Urinary bladder (tissue), 4 donors: ENCODE data around the gene FAM135A. TPM values are rescaled to one million over a fixed set of nuclear protein-coding genes. Genes with fewer than 3 reads are reported as not detected.
A peak's percentile ranks its signal among the peaks of the same experiment; 100 is the strongest.
"Not testable (repeated sequence)": the region's sequence is repeated elsewhere in the genome, so short reads cannot be mapped to it uniquely, and the experiment has no call there.

Experiments
- DNase-seq: peaks from one replicate; pipeline ENCODE4 v3.0.0-alpha.2; 2015; ENCODE audit errors: extremely low spot score
- H3K27ac ChIP-seq: one replicate; pipeline ENCODE4 v1.5.1; 2013; ENCODE audit warnings: low read depth, mild to moderate bottlenecking, moderate library complexity
- H3K36me3 ChIP-seq: one replicate; pipeline ENCODE4 v1.6.1; 2013; ENCODE audit warnings: mild to moderate bottlenecking, moderate library complexity; ENCODE audit not compliant: insufficient read depth
- H3K4me1 ChIP-seq: one replicate; pipeline ENCODE4 v1.6.1; 2013; ENCODE audit warnings: mild to moderate bottlenecking, moderate library complexity; ENCODE audit not compliant: insufficient read depth
- H3K4me3 ChIP-seq: one replicate; pipeline ENCODE4 v1.5.1; 2013; ENCODE audit warnings: low read depth, low read length
- WGBS: extraction: QIAGEN DNeasy Blood & Tissue Kit; methylation state at CpG from one replicate; pipeline ENCODE4 v1.1.7; 2013; 5-methylcytosine and 5-hydroxymethylcytosine counted together
- polyA plus RNA-seq: library from polyadenylated mRNA; stranded (reverse); fragments of 200-250 nt; gene quantifications from one replicate; pipeline ENCODE4 v1.2.3, GENCODE V29; 2013
- total RNA-seq: library from RNA; depleted of rRNA; stranded (reverse); fragments of >200 nt; gene quantifications from one replicate; pipeline ENCODE4 v1.2.3, GENCODE V29; 2014
- donor health status: healthy with polysubstance abuse.
- donor health status: healthy.

The FAM135A gene
- total and polyA plus RNA-seq, 2 donors: 10.3 to 100 TPM

DNA sequence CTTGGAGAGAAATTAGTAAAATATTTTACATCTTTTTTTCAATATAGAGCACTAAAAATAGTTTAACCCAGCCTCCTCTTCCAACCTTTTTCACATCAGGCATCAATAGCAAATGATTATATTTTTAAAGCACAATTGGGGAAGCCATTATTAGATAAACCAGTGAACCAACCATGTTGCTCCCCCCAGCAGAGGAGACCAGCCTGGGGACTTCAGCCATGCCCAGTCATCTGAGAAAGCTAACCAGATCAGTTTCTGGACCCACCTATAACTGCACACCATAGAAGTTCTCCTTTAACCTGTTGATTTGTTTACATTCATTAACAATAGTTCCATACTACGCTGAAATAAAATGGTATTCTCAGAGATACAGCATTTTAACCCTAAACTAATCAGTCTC is 139.7 kb downstream of the FAM135A start:
- Histone ChIP-seq H3K4me3 (no peak overlapping the region), H3K36me3 (no peaks in the 10 kb centered on the region), H3K27ac (no peak overlapping the region), H3K4me1 (no peaks in the 10 kb centered on the region)
- DNase-seq: no peak
- WGBS: 89% methylated on average over 1 of the region's 1 CpG

DNA sequence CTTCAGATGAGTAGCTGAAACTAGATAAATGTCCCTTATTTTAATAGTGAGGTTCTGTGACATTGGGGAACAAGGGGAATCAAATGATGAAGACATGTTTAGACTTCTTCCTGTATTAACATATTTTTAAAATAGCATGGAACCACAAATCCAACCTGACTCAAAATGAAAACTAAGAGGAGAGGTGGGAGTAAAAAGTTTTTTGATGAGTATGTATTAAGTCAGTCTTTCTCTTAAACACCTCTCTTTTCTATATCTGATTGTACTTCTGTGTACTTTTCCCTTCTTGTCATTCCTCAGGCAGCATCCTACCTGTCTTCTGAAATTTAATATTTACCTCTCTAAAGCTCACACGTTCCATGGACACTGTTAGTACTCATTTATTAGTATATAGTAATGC is 144.7 kb downstream of the FAM135A start:
- no peaks in the 10 kb centered on the region for H3K4me1 ChIP-seq
- WGBS: 75% methylated on average over 1 of the region's 1 CpG
- H3K4me3 ChIP-seq: no peak overlapping the region
- H3K27ac ChIP-seq: no peak overlapping the region
- no peaks in the 10 kb centered on the region for H3K36me3 ChIP-seq
- no peak for DNase-seq

DNA sequence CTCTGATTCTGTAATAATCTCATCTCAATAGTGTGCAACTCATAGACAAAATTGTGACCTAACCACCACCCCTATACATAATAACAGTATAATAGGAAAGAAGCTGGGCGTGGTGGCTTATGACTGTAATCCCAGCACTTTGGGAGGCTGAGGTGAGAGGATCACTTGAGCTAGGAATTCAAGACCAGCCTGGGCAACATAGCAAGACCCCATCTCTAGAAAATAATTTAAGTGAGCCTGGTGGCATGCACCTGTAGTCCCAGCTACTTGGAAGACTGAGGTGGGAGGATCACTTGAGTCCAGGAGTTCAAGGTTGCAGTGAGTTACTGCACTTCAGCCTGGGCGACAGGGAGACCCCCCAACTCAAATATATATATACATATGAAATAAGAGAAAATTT is 149.1 kb downstream of the FAM135A start:
- 67% methylated on average over 2 of the region's 2 CpGs for WGBS
- not testable (repeated sequence) for H3K27ac ChIP-seq, DNase-seq, H3K36me3 ChIP-seq, H3K4me1 ChIP-seq, H3K4me3 ChIP-seq

DNA sequence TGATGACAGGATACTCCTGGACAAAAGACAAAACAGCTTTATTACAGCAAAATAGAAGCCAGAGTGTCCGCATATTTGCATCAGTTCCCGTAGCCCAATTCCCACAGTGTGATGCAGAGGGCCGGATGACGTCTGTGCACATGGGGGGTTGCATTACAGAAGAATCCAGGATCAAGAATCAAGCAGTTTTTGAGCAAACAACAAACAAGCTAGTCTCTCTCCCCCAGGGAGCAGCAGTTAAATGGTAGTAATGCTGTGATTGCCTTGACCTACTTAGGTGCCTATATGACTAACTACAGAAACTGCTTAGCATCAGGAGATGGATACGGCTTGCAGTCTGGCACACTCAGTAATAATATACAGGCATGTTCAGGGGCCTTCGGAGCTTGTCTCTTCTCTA is 150.2 kb downstream of the FAM135A start:
- Histone ChIP-seq H3K4me1 (no peaks in the 10 kb centered on the region), H3K4me3 (no peak overlapping the region), H3K27ac (no peak overlapping the region), H3K36me3 (no peaks in the 10 kb centered on the region)
- no peak for DNase-seq
- WGBS: 55% methylated on average over 6 of the region's 6 CpGs

DNA sequence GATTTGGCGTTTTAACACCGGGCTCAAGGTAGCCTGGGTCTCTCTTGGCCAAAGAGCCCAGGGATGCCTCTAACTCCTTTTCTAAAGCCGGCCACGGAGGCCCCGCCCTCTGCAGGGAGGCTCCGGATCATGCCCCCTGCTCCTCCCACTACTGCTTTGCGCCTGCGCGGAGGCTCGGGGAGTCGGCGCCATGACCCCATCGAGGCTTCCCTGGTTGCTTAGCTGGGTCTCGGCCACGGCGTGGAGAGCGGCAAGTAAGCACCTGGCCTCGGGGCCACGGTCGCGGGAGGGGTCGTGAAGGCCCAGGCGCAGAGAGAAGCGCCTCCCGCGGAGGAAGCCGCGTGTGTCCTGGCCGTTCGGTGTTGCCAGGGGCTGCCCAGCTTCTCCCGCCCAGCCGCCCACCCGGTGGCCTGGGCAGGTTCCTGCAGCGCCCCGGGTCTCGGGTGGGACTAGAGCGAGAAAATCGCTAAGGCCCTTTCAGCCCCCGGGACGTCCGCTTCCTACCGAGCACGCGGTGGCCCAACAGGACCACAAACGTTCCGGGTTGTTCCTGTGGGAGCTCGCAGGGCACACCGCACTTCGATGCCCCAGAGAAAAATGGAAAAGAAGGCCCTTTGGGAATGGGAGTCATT is 153.6 kb downstream of the FAM135A start, which contains the start of gene SDHAF4:
Gene SDHAF4 (plus strand): TSS at position 180 of the 632 bp plus-strand sequence. CDS start 11 bp downstream, at position 191.
- Histone ChIP-seq H3K4me1 (no peaks in the 10 kb centered on the region), H3K4me3 (peak within 1 kb of the TSS; percentile 79), H3K36me3 (no peaks in the 10 kb centered on the region), H3K27ac (peak within 1 kb of the TSS; percentile 90)
- WGBS: under 1% methylated on average over 49 of the region's 49 CpGs
- DNase-seq: peak; percentile 66

DNA sequence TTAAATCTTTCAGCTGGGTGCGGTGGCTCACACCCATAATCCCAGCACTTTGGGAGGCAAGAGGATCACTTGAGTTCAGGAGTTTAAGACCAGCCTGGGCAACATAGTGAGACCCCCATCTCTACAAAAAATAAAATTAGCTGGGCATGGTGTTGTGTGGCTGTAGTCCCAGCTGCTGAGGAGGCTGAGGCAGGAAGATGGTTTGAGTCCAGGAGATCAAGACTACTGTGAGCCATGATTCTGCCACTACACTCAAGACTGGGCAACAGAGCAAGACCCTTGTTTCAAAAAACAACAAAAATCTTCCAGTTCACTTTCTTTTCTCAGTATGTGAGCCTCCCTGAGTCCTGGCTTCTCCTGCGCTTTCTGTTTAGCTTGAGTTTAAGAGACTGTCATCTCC is 161.3 kb downstream of the FAM135A start:
- Histone ChIP-seq H3K4me3 (no peak overlapping the region), H3K27ac (no peak overlapping the region), H3K4me1 (no peaks in the 10 kb centered on the region), H3K36me3 (no peaks in the 10 kb centered on the region)
- DNase-seq: no peak
- WGBS: 98% methylated on average over 2 of the region's 2 CpGs

DNA sequence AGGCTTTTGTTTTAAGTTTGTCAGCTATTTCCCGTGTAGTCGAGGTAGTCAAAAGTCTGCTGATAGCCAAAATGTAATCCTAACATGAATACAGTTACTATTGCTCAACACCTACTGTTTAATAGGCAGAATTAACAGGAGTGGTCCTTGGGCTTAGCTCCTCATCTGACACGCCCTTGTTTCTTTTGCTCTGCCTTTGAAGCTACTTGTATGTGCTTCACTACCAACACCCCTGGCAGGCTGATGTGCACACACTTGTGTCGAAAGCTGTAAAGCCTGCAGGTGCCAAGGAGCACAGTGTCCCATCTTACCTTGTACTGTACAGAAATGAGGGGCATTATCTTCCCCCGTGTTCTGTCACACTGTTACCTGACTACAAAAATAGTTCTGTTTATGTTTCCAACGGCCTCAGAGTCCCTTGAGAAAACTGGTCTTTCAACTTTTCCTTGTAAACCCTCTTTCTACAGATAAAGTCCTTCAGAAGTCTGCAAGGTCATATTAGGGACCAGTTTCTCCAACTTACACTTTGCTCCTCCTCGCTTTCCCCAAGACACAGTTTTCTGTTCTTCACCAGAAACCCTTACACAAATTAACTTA is 162.7 kb downstream of the FAM135A start:
- H3K36me3 ChIP-seq: peaks cover 3% of the 10 kb centered on the region
- H3K4me3 ChIP-seq: no peak overlapping the region
- no peaks in the 10 kb centered on the region for H3K4me1 ChIP-seq
- no peak overlapping the region for H3K27ac ChIP-seq
- no peak for DNase-seq
- WGBS: 56% methylated on average over 7 of the region's 7 CpGs

DNA sequence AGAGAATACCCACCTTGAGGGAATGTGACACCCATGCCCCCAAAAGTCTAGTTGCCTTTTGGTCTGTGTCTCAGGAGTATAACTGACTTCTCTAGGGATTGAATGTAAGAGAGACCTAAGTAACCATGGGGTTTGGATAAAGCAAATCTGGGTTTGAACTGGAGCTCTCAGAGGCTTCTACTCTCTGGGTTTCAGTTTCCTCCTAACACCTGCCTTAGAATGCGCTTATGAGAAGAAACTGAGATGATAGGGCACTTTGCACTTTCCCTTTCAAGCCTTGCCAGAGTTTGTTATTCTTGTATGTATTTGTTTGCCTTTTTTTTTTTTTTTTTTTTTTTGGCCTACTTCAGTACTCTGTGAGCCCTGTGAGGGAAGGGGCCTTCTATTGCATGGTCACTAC is 172.8 kb downstream of the FAM135A start:
- Histone ChIP-seq H3K4me1 (no peaks in the 10 kb centered on the region), H3K36me3 (peaks cover 6% of the 10 kb centered on the region), H3K27ac (no peak overlapping the region), H3K4me3 (no peak overlapping the region)
- 92% methylated on average over 1 of the region's 1 CpG for WGBS
- DNase-seq: no peak

DNA sequence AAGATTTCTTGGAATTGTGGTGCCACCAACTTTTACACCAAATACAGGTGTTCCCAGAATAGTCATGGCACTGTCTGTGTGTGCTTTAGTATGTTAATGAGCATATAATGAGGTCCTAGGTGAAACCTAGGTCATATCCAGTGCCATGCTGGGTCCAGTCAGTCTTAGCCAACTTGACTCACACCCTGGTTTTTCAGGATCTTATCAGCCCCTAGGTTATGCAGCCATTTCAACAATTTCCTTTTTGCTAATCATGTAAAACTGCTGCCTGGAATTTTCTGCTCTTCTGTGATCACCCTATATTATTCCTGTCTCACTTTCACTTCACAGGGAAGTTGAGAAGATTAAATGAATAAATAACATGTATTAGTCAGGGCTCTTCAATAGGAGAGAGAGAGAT is 177.1 kb downstream of the FAM135A start:
- Histone ChIP-seq H3K4me1 (no peaks in the 10 kb centered on the region), H3K36me3 (peaks cover 1% of the 10 kb centered on the region), H3K27ac (no peak overlapping the region), H3K4me3 (no peak overlapping the region)
- DNase-seq: no peak

DNA sequence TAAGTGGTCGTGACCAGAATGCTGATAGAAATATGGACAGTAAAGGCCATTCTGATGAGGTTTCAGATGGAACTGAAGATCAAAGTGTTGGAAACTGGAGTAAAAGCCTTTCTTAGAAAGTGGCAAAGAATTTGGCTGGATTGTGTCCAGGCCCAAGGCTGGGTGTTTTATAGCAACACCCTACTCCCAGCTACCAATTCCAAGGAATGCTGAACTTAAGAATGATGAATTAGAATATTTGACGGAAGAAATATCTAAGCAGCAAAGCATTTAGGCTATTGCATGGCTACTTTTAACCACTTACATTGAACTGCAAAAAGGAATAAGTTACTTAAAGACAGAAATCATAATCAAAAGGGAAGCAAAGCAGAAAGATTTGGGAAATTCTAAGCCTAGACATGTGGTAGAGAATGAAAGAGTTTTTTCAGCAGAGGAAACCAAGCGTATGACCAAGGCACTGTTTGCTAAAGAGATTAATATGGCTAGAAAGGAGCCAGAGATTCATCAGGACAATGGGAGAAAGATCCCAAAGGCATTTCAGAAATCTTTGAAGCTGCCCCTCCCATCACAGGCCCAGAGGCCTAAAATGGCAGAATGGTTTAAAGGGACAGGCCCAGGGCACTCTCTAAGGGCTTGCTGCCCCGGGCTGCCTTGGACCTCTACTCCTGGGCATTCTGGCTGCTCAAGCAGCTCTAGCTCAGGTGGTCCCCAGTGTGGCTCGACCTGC is 179.2 kb downstream of the FAM135A start:
- WGBS: 69% methylated on average over 5 of the region's 5 CpGs
- no peak overlapping the region for H3K4me3 ChIP-seq
- H3K36me3 ChIP-seq: peaks cover 1% of the 10 kb centered on the region
- H3K4me1 ChIP-seq: no peaks in the 10 kb centered on the region
- no peak for DNase-seq
- H3K27ac ChIP-seq: no peak overlapping the region

DNA sequence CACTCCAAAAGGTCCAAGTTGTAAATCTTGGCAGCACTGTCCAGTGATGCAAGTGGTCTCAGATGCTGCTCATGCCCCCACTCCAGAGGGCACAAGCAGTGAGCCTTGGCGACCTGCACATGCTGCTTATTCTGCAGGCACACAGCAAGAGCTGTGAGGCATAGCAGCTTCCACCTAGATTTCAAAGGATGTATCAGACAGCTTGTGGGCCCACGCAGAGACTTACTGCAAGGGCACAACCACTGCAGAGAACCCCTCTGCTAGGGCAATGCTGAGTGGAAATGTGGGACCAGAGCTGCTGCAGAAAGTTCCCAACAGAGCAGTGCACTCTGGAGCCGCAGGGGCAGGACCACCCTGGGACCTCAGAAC is 179.8 kb downstream of the FAM135A start:
- no peaks in the 10 kb centered on the region for H3K4me1 ChIP-seq
- no peak overlapping the region for H3K4me3 ChIP-seq
- no peak for DNase-seq
- H3K27ac ChIP-seq: no peak overlapping the region
- H3K36me3 ChIP-seq: peaks cover 1% of the 10 kb centered on the region
- WGBS: 98% methylated on average over 3 of the region's 3 CpGs

DNA sequence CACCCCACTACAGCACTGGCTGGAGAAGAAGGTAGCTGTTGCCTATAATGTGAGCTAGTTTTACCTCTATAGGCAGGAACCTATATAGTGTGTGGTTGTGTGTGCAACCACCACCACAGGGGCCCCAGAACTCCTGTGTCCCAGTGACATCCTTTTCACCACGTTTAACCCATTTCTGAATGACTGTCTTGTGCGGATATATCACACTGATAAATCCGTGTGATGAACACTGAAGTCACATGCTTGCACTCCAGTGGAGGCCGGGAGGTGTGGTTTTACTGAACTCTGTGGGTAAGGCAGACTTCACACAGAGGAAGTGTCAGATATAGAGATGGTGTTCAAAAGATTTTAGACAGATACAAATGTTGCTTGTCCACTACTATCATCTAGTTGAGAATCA is 185.9 kb downstream of the FAM135A start:
- H3K4me1 ChIP-seq: no peaks in the 10 kb centered on the region
- no peak overlapping the region for H3K4me3 ChIP-seq
- 66% methylated on average over 4 of the region's 4 CpGs for WGBS
- no peak overlapping the region for H3K27ac ChIP-seq
- DNase-seq: no peak
- no peaks in the 10 kb centered on the region for H3K36me3 ChIP-seq

DNA sequence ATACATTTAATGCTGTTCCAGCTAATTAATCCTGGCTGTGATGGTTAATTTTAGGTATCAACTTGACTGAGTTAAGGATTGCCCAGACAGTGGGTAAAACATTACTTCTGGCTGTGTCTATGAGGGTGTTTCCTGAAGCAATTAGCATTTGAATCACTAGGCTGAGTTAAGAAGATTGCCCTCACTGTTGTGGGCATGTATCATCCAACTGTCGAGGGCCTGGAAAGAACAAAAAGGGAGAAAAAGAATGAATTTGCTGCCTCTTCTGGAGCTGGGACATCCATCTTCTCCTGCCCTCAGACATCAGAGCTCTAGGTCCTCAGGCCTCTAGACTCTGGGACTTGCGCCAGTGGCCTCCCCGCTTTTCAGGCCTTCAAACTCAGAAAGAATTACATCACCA is 187.7 kb downstream of the FAM135A start:
- Histone ChIP-seq H3K27ac (no peak overlapping the region), H3K36me3 (no peaks in the 10 kb centered on the region), H3K4me1 (no peaks in the 10 kb centered on the region), H3K4me3 (no peak overlapping the region)
- 53% methylated on average over 3 of the region's 3 CpGs for WGBS
- no peak for DNase-seq

DNA sequence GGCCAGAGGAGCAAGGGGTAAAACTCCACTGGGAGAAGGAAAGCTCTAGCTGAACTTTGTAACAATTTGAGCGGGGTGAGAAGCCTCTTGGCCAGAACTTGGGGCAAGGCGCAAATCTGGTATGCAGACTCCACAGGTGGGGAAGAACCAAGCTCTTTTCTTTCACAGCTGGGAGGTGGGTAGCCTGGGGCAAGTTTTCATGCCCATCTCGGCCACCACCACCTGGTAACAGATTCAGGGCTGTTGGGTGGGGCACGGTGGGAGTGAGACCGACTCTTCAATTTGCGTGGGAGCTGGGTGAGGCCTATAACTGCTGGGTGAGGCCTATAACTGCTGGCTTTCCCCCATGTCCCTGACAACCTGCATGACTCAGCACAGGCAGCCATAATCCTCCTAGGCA is 190.9 kb downstream of the FAM135A start:
- Histone ChIP-seq H3K4me1 (no peaks in the 10 kb centered on the region), H3K4me3 (no peak overlapping the region), H3K36me3 (no peaks in the 10 kb centered on the region), H3K27ac (no peak overlapping the region)
- 94% methylated on average over 6 of the region's 6 CpGs for WGBS
- no peak for DNase-seq
